Left lobe of liver (tissue), 2 donors: ENCODE data around the gene ATF3. TPM values are rescaled to one million over a fixed set of nuclear protein-coding genes. Genes with fewer than 3 reads are reported as not detected.
"Not testable (repeated sequence)": the region's sequence is repeated elsewhere in the genome, so short reads cannot be mapped to it uniquely, and the experiment has no call there.

Experiments
- ATAC-seq: fragments of 200-7000 bp; cut with Tn5 transposase; one replicate; pipeline ENCODE4 v1.9.1; 2020; ENCODE audit warnings: mild to moderate bottlenecking, moderate library complexity
- DNase-seq: peaks from one replicate; pipeline ENCODE4 v3.0.0-alpha.2; 2020; ENCODE audit warnings: low spot score
- total RNA-seq: library from RNA; stranded (reverse); gene quantifications from one replicate; pipeline ENCODE4 v1.2.1, GENCODE V29; 2021
- donor health status: DM: no; HTN: no; CAD: no; lungs with moderate emphysema.
- donor health status: DM: no; HTN: yes; CAD: no.

Gene ATF3
- total RNA-seq, 1 donor from 2014 or later = 2.6 TPM

DNA sequence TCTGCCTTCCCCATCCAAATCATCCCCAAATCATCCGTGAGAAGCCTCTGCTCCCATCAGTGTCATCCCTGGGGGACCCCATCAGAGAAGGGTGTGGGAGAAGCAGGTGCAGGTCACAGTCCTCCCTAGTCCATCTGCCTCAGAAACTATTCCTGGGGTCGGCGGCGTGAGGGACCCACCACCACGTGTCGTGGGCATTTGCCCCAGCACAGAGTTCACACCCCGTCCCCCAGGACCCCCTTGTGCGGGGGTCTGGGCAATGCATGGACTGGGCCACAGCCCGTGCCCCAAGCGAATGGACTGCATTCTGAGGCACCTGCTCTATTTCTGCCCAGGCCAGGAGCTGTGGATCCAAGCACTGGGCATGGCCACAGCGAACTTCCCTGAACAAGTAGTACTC is 38.4 kb downstream of the ATF3 start:
- DNase-seq (no peak), ATAC-seq (no peak)

DNA sequence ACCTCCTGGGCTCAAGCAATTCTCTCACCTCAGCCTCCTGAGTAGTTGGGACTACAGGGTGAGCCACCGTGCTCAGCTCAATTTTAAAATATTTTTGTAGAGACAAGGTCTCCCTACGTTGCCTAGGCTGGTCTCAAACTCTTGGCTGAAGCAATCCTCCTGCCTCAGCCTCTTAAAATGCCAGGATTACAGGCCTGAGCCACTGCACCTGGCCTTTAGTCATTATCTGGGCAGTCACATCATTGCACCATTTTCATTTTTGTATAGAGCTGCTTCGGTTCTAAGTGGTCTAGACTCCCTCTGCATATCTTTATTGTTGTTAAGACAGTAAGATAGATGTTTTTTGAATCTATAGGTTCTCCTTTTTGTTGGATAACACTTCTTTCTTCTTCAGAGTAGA is 39.9 kb downstream of the ATF3 start:
- ATAC-seq = no peak

DNA sequence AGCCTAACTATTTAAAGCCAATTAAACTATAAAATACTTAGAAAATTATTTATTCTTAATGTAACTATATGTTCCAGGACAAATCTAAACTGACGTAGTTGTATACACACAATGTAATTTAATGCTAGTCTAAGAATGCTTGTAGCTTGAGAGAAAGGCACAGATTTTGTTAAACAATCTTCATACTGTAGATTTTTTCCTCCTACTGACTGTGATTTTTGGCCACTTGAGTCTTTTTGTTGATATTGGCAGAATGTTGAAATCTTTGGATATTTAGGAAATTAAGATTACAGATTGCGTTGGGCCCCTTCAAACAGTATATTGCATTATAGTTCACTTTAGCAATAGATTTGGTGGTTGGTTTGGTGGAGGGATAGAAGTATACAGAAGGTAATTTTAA is 40.5 kb downstream of the ATF3 start:
- ATAC-seq (no peak), DNase-seq (no peak)

More for the DNA sequence above, 39.9 kb downstream of the ATF3 start:
- no peak for DNase-seq

DNA sequence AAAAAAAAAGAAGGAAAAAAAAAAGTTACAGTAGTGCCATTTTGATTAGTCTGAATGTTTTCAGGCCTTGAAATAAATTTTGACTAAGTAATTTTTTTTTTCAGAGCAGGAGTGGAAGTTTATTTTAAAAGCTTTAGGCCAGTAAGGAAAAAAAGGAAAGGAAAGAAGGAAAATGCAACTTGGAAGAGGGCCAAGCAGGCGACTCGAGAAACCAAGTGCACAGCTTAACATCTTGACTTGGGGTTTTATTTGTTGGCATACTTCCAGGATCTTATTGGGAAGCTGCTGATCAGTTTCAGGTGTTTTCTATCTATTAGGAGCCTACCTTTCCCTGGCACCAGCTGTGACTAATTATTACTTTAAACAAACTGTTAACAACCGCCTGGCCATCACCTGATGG is 41.7 kb downstream of the ATF3 start:
- DNase-seq (no peak), ATAC-seq (no peak)

DNA sequence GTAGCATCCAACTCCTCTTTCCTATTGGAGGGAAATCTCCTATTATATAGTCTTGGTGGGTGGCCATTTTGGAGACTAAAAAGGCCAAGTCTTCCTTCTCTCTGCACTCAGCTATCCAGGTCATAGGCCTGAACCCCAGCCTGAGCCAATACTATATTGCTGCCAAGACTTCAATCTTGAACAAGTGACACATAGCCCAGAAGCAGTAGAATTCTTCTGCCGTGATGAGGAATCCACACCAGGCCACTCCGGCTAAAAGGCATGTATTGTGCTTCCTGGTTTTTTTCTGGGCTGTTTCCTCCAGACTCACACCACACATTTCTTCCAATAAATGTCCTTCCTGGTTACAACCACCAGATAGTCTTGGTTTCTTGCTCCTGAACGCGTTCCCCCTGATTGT is 43.0 kb downstream of the ATF3 start:
- no peak for DNase-seq
- ATAC-seq = no peak

DNA sequence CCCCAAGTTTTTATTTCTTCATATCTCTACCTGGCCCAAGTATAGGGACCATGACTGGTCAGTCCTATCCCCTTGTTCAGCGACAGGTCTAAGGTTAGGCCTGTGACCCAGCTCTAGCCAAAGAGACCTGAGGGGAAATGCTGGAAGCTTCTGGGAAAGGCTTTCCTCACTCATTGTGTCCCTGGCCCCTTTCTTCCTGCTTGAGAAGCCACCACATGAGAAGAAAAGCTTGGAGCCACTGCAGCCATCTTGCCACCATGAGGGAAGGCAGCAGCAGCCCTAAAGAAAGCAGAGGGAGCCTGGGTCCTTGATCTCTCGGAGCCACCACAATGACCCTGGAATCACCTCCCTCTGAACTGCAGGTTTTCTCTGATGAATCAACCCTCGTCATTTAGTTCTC is 43.4 kb downstream of the ATF3 start:
- DNase-seq (no peak), ATAC-seq (no peak)

DNA sequence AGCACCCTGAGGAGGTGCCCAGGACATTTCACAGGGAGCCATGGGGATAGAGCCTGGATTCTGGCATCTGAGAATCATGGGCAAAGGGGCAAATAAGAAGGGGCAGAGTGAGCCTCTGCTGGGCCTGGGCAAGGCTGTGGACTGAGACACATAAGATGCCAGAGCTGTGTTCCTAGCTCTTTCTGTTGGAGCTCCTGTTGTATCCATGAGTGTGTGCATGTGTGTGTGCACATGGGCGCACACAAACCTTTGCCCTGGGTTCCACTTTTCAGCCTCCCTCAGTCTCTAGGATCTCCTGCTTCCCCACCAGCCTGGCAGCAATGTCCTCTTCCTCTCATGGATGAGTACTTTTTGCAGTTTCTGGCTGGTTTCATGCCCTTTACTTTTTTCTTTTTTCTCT is 44.0 kb downstream of the ATF3 start:
- DNase-seq (peak; percentile 18), ATAC-seq (no peak)

DNA sequence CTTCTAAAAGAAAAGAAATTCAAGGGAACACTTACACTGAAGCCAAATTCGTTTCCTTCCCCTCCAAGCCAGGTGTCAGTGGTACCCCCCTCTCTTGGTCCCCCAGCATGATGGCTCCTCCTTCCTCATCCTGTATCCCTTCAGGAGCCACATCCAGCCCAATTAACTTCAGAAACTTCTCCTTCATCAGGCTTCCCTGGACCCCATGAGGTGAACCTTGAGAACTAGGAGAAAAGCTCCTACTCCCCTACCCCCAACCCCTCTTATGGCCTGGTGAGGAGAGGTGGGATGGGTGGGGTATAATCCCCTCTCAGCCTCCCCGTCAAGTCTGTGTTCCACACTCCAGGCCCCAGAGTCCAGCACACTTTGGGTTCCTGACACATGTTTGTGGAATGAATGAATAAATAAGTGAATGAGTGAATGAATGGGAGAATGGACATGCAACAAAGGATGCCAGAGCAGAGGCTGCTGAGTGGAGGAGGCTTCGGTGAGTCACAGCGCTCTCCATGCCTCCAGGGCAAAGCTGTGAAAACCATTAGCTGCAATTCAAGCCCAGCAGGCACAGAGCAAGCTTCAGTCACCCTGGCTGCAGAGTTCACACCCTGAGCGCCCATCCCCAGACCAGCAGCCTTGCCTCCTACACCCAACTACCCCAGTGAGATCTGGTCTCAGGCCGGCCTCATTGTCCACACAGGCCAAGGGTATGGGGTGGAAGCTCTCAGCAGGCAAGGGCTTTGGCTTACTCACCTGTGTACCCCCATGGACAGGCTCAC is 47.3 kb downstream of the ATF3 start:
- ATAC-seq = no peak
- no peak for DNase-seq

DNA sequence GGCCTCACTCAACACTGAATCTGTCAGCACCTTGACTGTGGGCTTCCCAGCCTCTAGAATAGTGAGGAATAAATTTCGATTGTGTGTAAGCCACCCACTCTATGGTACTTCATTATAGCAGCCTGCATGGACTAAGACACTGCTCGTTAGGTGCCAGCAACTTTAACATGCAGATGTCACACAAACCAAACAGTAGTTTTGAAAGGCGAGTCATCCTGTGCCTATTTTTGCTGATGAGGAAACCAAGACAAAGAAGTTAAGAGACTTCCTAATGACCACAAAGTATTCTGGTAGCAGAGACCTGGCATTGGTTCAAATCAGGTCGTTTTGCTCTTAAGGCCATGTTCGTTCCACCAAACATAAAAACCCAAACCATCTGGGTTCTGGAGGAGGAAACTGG is 48.2 kb downstream of the ATF3 start:
- ATAC-seq (no peak), DNase-seq (no peak)

DNA sequence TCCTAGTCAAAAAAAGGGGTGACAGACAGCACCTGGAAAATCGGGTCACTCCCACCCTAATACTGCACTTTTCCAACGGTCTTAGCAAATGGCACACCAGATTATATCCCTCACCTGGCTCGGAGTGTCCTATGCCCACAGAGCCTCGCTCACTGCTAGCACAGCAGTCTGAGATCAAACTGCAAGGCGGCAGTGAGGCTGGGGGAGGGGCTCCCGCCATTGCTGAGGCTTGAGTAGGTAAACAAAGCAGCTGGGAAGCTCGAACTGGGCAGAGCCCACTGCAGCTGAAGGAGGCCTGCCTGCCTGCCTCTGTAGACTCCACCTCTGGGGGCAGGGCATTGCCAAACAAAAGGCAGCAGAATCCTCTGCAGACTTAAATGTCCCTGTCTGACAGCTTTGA is 49.7 kb downstream of the ATF3 start:
- DNase-seq, ATAC-seq: not testable (repeated sequence)

DNA sequence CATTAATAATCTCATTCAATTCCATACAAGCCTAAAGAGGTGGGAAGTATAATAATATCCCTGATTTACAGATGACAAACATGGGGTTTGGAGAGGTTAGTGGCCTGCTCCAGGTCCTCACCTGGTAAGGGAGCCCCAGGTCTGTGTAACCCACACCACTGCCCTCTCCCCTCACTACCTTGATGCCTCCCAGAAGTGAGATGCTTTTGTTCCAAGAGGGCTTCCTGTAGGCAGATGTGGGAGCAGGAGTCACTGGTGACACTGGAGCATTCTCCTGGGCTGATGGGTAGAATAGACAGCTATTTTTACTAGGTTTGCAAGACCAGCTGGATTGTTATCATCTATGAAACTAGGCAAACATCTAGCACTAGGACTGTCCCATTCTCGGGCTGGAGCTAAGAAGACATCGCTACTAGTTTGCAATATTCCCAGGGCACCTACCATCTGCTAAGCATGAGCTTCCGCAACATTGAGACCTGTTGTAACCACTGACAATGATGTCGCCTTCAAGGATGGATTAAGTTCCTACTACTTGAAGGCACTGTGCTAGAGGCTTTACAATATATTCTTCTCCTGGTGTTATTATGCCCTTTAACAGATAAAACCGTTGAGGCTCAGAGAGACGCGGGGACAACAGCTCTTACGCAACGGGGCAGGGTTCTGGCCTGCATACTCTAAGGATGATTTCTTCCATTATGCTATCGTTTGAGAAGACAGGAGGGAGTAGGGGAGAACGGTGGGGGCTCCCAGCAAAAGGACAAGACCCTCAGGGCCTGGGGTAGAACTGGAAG is 56.0 kb downstream of the ATF3 start:
- ATAC-seq (no peak), DNase-seq (no peak)

DNA sequence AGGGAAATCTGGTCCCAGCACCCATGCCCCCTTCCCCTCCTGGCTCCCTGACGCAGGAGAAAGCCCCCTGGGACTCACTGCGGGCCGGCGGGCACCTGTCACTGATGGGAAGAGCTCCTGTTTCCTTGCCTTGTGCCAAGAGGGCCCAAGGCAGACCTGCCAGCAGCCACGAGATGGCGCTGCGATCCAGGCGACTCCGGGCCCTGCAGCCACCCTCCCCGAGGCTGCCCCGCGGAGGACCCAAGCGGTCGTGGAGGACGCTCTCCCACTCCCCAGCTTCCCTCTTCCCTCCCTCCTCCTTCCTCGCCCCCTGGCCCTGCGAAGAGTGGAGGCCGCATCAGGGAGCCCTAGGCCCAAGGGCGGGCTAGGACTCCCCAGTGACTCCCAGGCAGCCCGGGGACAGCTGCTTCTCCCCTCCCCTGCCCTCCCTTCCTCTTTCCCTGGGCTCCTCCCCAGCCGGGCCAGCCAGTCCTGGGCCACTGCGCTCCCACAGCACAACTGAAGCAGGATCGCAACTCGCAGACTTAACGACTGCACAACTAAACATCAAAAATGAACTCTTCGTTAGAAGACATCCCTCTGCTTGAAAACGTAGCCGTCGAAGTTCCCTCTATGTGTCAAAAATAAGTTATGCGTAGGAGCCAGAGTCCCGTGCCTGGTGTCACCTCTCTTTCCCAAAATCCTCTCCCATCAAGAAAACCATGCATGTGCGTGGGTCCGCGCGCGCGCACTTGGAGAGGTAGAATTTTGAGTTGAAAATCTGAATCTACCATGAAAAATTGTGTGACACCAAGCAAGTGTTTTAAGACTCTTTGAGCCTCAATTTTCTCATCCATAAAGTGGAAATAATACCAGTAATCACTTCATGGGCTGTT is 56.9 kb downstream of the ATF3 start:
- DNase-seq = peak; percentile 83
- ATAC-seq = peak; percentile 98

DNA sequence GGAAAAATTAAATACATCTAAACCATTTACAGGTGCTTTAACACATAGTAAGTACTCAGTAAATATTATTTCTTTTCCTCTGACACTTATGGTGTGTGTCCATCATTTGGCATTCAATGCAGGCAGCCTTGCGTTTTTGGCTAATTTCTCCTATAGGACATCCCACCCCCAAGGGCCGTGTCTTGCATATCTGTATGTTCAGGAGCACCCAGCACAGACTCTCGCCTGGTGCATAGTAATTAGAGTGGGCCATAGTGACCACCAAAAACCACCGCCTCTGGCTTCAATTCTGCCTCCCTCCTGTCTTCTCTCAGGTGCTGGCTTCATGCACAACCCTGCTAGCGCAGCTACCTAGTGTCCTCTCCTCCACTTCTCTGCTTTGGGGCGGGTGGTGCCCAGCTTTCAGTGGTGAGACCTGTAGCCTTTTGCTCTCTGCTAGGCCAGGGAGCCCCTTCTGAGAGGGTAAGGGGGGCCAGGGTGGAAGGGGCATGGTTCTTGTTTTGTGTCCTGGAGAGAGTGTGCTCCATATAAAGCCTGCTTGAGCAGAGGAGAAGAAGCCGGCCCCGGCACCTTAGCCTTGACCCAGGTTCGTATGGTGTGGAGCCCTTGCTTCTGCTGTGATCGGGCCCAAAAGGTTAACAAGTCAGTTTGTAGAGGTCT is 57.7 kb downstream of the ATF3 start:
- DNase-seq (no peak), ATAC-seq (no peak)

DNA sequence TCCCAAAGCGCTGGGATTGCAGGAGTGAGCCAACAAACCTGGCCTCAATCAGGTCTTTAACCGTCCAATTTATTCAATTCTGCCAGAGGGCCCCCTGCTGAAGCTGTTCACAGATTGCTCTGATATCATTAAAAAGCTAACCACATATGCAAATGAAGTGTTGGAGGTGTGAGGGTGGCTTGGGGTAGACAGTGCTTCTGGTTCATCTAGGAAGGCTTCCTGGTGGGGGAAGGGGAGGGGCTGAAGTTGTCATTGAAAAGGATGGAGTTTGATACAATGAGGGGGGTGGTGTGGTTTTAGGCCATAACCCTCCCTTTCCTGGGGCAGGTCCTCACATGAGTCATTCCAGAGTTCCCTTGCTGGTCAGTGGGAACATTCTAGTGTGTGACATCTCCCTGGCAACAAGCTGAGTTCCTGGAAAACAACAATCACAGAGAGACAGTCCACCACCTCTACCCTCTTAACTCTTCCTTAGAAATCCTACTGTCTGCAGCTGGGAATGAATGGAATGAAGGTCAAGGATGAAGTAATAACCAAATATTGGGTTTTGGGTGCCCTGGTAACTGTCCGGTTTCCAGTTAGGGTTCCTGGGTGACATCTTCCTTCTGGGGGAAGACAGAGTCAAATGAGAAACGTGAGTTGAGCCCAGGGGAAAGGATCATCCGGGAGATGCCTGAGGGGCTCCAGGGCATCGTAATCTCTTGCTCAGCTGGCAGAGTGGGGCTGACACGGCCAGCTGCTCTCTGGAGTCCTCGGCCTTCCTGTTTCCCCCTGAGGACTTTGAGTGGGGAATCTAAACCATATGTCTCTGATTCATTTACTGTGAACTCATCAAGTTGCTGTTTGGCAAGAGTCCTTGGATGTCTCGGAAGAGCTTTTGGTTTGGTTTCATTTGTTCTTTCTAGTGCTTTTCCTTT is 58.9 kb downstream of the ATF3 start:
- DNase-seq (no peak), ATAC-seq (no peak)

DNA sequence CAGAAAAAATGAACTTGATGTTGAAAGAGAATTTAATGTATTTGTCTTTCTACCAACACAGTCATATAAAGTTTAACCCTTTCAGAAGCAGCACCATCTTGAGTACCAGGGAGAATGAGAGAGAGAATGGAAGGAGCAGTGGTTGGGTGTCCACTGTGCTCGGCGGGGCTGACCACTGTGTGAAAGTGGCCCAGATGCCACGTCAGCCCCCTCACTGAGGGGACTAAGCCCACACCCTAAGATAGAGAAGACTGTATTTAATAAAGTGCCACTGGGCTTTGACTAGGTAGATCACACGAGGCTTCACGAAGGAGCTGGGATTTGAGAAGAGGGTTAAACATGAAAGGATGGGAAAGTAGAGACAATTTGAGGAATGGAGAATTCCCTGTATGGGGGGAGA is 59.9 kb downstream of the ATF3 start:
- DNase-seq = no peak

DNA sequence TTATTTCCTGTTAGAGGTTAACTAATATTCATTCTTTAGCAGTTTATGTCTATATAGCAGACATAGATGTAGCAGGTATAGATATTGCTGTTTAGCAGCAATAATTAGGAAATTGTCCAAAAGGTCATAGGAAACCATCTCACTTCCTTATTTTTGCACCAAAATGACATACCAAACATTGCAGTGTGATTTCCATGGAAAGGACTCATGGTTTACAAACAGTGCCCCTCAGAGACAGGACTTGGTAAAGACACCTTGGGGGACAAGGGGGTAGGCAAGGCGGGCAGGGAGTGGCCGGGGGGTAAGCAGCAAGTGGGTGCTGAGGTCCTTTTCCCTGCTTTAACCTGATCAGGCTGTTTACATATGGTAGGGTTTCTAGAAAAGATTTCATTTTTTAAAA is 60.5 kb downstream of the ATF3 start:
- no peak for ATAC-seq

More for the DNA sequence above, 59.9 kb downstream of the ATF3 start:
- ATAC-seq = no peak

DNA sequence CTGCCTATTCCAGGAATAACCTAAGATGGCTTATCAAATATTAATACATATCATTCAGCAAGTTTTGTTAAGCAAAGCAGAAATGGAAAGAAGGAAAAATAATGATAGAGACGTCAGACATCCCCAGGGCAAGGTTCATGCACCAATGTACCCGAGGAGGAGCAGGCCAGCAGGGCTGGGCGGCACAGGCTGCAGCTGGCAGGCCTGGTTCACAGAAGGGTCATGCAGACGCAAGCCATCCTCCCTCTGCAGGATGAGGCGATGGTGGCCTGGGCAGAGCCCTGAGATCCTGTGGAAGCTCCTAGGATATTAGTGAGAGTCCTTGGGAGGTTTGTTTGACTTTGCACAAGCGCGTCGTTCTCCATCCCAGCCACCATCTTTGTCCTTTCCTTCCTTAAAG is 61.0 kb downstream of the ATF3 start:
- DNase-seq (no peak), ATAC-seq (no peak)

More for the DNA sequence above, 60.5 kb downstream of the ATF3 start:
- no peak for DNase-seq

DNA sequence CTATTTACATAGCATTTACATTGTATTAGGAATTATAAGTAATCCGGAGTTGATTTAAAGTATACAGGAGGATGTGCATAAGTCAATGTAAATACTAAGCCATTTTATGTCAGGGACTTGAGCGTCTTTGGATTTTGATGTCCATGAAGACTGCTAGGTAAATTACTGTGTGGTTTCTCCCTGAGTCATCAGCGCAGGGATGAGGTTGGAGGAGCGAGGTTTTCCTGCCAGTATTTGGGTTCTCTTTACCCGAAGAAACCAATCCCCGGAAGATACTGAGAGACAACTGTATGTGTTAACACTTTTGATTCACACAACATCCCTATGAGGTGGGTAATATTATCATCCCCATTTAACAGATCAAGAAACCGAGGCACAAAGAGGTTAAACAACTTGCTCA is 61.7 kb downstream of the ATF3 start:
- ATAC-seq = no peak

More for the DNA sequence above, 61.7 kb downstream of the ATF3 start:
- no peak for DNase-seq
